A549 (cell line): ENCODE data around the gene PPBP.

Experiments
- CEBPB ChIP-seq, 2 experiments: fragments of >200 bp in 1 of 2; sonication (Bioruptor Twin) in 1 of 2; formaldehyde crosslinking in 1 of 2; IDR thresholded peaks; 2 replicates each; pipeline ENCODE4 v1.6.1; 2012 to 2016
- CHD2 ChIP-seq: fragments of 150-350 bp; IDR thresholded peaks from 2 replicates; pipeline ENCODE4 v1.6.1; 2014; ENCODE audit warnings: low read length; ENCODE audit not compliant: partially characterized antibody
- EHF ChIP-seq: fragments of 250-450 bp; sonication (Bioruptor Pico); IDR thresholded peaks from 2 replicates; pipeline ENCODE4 v1.5.0; 2020; ENCODE audit warnings: mild to moderate bottlenecking
- ESRRA ChIP-seq: fragments of 150-350 bp; IDR thresholded peaks from 2 replicates; pipeline ENCODE4 v1.6.1; 2014; ENCODE audit warnings: mild to moderate bottlenecking, low read length, borderline replicate concordance
- FOSB ChIP-seq: fragments of 250-450 bp; sonication (Bioruptor Pico); IDR thresholded peaks from 2 replicates; pipeline ENCODE4 v1.5.0; 2020; ENCODE audit warnings: mild to moderate bottlenecking, moderate library complexity
- POLR2A ChIP-seq: IDR thresholded peaks from 2 replicates; pipeline ENCODE4 v1.6.1; 2012; ENCODE audit warnings: mild to moderate bottlenecking, low read length
- RAD21 ChIP-seq, 2 experiments: fragments of >200 bp in 1 of 2; sonication (Bioruptor Twin) in 1 of 2; formaldehyde crosslinking in 1 of 2; IDR thresholded peaks in 1 of 2; conservative IDR thresholded peaks in 1 of 2; 2 replicates in 1 of 2; 3 replicates in 1 of 2; pipeline ENCODE4 v1.6.1; 2012 to 2018; ENCODE audit warnings: inconsistent platforms in 1 of 2
- RFX5 ChIP-seq: fragments of 450-650 bp; IDR thresholded peaks from 2 replicates; pipeline ENCODE4 v1.7.1; 2014; ENCODE audit warnings: antibody characterized with exemption, mild to moderate bottlenecking, moderate library complexity
- TF ChIP-seq, protein P1 (sequence below): fragments of >200 bp; sonication (Bioruptor Twin); formaldehyde crosslinking; IDR thresholded peaks from 3 replicates; pipeline ENCODE4 v1.5.1; 2016
- TF ChIP-seq, protein P2 (sequence below): IDR thresholded peaks from 2 replicates; pipeline ENCODE4 v1.6.1; 2012
- TF ChIP-seq, protein P3 (sequence below): fragments of 250-450 bp; sonication (Bioruptor Pico); IDR thresholded peaks from 2 replicates; pipeline ENCODE4 v1.5.0; 2020; ENCODE audit warnings: low read depth, mild to moderate bottlenecking, moderate library complexity
- TF ChIP-seq, protein P4 (sequence below): fragments of >200 bp; sonication (Bioruptor Twin); formaldehyde crosslinking; IDR thresholded peaks from 3 replicates; pipeline ENCODE4 v1.6.1; 2016
- TF ChIP-seq, protein P5 (sequence below): fragments of 450-650 bp; IDR thresholded peaks from 2 replicates; pipeline ENCODE4 v1.6.1; 2014; ENCODE audit warnings: antibody characterized with exemption

DNA sequence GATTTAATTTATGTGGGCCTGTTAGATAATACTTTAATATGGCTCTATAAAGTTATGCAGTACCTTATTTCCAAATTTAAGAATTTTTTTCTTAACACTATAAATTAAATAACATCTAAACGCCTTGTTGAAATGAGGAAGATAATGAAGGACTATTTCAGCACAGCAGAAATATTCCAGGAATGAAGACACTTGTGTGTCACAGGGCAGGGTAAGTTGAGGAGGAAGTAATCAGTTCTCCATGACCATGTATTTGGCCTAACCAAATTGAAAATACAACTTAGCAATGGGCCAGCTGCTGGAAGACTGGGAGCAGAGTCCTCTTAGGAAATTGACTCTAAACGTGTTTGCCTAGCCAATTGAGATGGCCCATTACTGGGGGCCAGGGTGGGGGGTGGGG, 33.6 kb upstream of the PPBP start:
- TF ChIP-seq CHD2 (no peak), CEBPB (IDR thresholded peaks at IDR 0.05) (no peak), ESRRA (no peak), POLR2A (no peak), RAD21 (conservative IDR thresholded peaks at IDR 0.05 in 1 of 2, IDR thresholded peaks at IDR 0.05 in 1 of 2) (no peak), EHF (CRISPR knock-in tag) (no peak), FOSB (no peak), RFX5 (no peak)
- TF ChIP-seq, protein P1, sequence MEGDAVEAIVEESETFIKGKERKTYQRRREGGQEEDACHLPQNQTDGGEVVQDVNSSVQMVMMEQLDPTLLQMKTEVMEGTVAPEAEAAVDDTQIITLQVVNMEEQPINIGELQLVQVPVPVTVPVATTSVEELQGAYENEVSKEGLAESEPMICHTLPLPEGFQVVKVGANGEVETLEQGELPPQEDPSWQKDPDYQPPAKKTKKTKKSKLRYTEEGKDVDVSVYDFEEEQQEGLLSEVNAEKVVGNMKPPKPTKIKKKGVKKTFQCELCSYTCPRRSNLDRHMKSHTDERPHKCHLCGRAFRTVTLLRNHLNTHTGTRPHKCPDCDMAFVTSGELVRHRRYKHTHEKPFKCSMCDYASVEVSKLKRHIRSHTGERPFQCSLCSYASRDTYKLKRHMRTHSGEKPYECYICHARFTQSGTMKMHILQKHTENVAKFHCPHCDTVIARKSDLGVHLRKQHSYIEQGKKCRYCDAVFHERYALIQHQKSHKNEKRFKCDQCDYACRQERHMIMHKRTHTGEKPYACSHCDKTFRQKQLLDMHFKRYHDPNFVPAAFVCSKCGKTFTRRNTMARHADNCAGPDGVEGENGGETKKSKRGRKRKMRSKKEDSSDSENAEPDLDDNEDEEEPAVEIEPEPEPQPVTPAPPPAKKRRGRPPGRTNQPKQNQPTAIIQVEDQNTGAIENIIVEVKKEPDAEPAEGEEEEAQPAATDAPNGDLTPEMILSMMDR = no peak
- TF ChIP-seq, protein P2, sequence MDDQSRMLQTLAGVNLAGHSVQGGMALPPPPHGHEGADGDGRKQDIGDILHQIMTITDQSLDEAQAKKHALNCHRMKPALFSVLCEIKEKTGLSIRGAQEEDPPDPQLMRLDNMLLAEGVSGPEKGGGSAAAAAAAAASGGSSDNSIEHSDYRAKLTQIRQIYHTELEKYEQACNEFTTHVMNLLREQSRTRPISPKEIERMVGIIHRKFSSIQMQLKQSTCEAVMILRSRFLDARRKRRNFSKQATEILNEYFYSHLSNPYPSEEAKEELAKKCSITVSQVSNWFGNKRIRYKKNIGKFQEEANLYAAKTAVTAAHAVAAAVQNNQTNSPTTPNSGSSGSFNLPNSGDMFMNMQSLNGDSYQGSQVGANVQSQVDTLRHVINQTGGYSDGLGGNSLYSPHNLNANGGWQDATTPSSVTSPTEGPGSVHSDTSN = no peak
- TF ChIP-seq, protein P3, sequence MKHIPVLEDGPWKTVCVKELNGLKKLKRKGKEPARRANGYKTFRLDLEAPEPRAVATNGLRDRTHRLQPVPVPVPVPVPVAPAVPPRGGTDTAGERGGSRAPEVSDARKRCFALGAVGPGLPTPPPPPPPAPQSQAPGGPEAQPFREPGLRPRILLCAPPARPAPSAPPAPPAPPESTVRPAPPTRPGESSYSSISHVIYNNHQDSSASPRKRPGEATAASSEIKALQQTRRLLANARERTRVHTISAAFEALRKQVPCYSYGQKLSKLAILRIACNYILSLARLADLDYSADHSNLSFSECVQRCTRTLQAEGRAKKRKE (CRISPR knock-in tag) = no peak
- TF ChIP-seq, protein P4, sequence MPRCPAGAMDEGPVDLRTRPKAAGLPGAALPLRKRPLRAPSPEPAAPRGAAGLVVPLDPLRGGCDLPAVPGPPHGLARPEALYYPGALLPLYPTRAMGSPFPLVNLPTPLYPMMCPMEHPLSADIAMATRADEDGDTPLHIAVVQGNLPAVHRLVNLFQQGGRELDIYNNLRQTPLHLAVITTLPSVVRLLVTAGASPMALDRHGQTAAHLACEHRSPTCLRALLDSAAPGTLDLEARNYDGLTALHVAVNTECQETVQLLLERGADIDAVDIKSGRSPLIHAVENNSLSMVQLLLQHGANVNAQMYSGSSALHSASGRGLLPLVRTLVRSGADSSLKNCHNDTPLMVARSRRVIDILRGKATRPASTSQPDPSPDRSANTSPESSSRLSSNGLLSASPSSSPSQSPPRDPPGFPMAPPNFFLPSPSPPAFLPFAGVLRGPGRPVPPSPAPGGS = no peak
- TF ChIP-seq, protein P5, sequence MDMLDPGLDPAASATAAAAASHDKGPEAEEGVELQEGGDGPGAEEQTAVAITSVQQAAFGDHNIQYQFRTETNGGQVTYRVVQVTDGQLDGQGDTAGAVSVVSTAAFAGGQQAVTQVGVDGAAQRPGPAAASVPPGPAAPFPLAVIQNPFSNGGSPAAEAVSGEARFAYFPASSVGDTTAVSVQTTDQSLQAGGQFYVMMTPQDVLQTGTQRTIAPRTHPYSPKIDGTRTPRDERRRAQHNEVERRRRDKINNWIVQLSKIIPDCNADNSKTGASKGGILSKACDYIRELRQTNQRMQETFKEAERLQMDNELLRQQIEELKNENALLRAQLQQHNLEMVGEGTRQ = no peak
